IgD-negative memory B cell (primary cell): ENCODE results near the gene TMEM98. TPM values are rescaled to one million over a fixed set of nuclear protein-coding genes. Genes with fewer than 3 reads are reported as not detected.

Experiments
- polyA plus RNA-seq: library from polyadenylated mRNA; unstranded; fragments of 300-500 nt; fragmentation: Illumina TruSeq; gene quantifications from one replicate; pipeline ENCODE4 v1.2.3, GENCODE V29; 2021

TMEM98 gene
- polyA plus RNA-seq, 1 donor from 2014 or later: not detected

Other genes starting within 250 kb of the TMEM98 start
- 11.6 TPM for gene MYO1D, start 51.0 kb upstream of the TMEM98 start, polyA plus RNA-seq
- gene SPACA3, start 63.7 kb downstream of the TMEM98 start, polyA plus RNA-seq: 0.41 TPM